MCF 10A (cell line): ENCODE measurements around the gene GFM1. TPM values are rescaled to one million over a fixed set of nuclear protein-coding genes. Genes with fewer than 3 reads are reported as not detected.

Experiments used
- BruUV-seq: library from RNA; stranded (reverse); fragments of 400-500 nt; replicated peaks from 2 replicates; lab custom pipeline; 2021; lab: Mats Ljungman, UMichigan
- CTCF ChIA-PET: fragments of 300-600 bp; sonication (Branson Sonifier 250); formaldehyde crosslinking; extraction: SDS; loops from one replicate; lab custom pipeline; 2021; ENCODE audit warnings: antibody characterized with exemption, inconsistent platforms; lab: Yijun Ruan, JAX
- POLR2A ChIA-PET: fragments of 300-600, 350-650 bp; sonication (Branson Sonifier 250); formaldehyde crosslinking; extraction: SDS; loops from one replicate; lab custom pipeline; 2020; ENCODE audit warnings: antibody characterized with exemption, inconsistent platforms; lab: Yijun Ruan, JAX
- DNase-seq: peaks from one replicate; pipeline ENCODE4 v3.0.0-alpha.2; 2018; ENCODE audit not compliant: unreplicated experiment
- H3K27ac Mint-ChIP-seq: one replicate; pipeline ENCODE4 v1.8.0; 2022; ENCODE audit warnings: mild to moderate bottlenecking, low read depth, mixed read lengths; ENCODE audit not compliant: unreplicated experiment
- H3K27me3 Mint-ChIP-seq: one replicate; pipeline ENCODE4 v1.8.0; 2022; ENCODE audit warnings: mixed read lengths; ENCODE audit not compliant: insufficient read depth, unreplicated experiment
- H3K36me3 Mint-ChIP-seq: one replicate; pipeline ENCODE4 v1.8.0; 2022; ENCODE audit warnings: mild to moderate bottlenecking, moderate library complexity, mixed read lengths; ENCODE audit not compliant: insufficient read depth, unreplicated experiment
- H3K4me1 Mint-ChIP-seq: one replicate; pipeline ENCODE4 v1.8.0; 2022; ENCODE audit warnings: mixed read lengths; ENCODE audit not compliant: insufficient read depth, unreplicated experiment
- H3K4me3 Mint-ChIP-seq: one replicate; pipeline ENCODE4 v1.8.0; 2022; ENCODE audit warnings: mild to moderate bottlenecking, moderate library complexity, mixed read lengths; ENCODE audit not compliant: unreplicated experiment
- H3K9me3 Mint-ChIP-seq: one replicate; pipeline ENCODE4 v1.8.0; 2022; ENCODE audit warnings: mixed read lengths; ENCODE audit not compliant: unreplicated experiment
- CTCF ChIP-seq: fragments of 200-600 bp; IDR thresholded peaks from one replicate; pipeline ENCODE4 v1.8.0; 2022; ENCODE audit warnings: antibody characterized with exemption, mild to moderate bottlenecking; ENCODE audit not compliant: unreplicated experiment
- intact Hi-C: fragments of 100-400 bp; cut with micrococcal nuclease; formaldehyde crosslinking; loops from 2 replicates; pipeline ENCODE4 v1.14.1; 2022
- total RNA-seq: library from RNA; stranded (reverse); gene quantifications from 2 replicates; pipeline ENCODE4 v1.2.3, GENCODE V29; 2022

GFM1 gene
- total RNA-seq, 1 experiment from 2014 or later = 53.9 TPM

GRCh38 chr3:158737410-158737809 is 93.1 kb downstream of the GFM1 start:
- ChIA-PET CTCF (interaction anchor here (0.6 to 4.0 kb wide), 4 partner anchors 10 to 57 kb away, joined by 3 to 23 read pairs (median 6); no protein-coding TSS in a partner anchor), POLR2A (no interaction called here)
- no peak for TF ChIP-seq CTCF

GRCh38 chr3:158737976-158738615 is 93.8 kb downstream of the GFM1 start:
- no peaks in the 10 kb centered on the region for H3K36me3 Mint-ChIP-seq
- POLR2A ChIA-PET = no interaction called here

More at GRCh38 chr3:158737410-158737809, 93.1 kb downstream of the GFM1 start:
- Mint-ChIP-seq H3K36me3 (no peaks in the 10 kb centered on the region), H3K9me3 (no peaks in the 10 kb centered on the region), H3K27me3 (no peaks in the 10 kb centered on the region), H3K4me1 (no peaks in the 10 kb centered on the region), H3K4me3 (no peak overlapping the region), H3K27ac (no peak overlapping the region)
- no peak for DNase-seq
- BruUV-seq = no TSS peak
- intact Hi-C loops = no loop called here

GRCh38 chr3:158738653-158739052 is 94.3 kb downstream of the GFM1 start:
- POLR2A ChIA-PET = no interaction called here
- Mint-ChIP-seq H3K27ac (no peak overlapping the region), H3K27me3 (no peaks in the 10 kb centered on the region), H3K4me3 (no peak overlapping the region), H3K36me3 (peaks cover 5% of the 10 kb centered on the region), H3K4me1 (no peaks in the 10 kb centered on the region), H3K9me3 (no peaks in the 10 kb centered on the region)
- DNase-seq = no peak
- no peak for TF ChIP-seq CTCF
- intact Hi-C loops = no loop called here
- BruUV-seq = no TSS peak
- CTCF ChIA-PET = interaction anchor here (0.7 to 4.0 kb wide), 3 partner anchors 11 to 870 kb away, joined by 3 to 23 read pairs (median 4); no protein-coding TSS in a partner anchor

More at GRCh38 chr3:158737976-158738615, 93.8 kb downstream of the GFM1 start:
- CTCF ChIA-PET = interaction anchor here (0.6 to 4.0 kb wide), 5 partner anchors 10 to 871 kb away, joined by 3 to 23 read pairs (median 3); no protein-coding TSS in a partner anchor
- intact Hi-C loops = no loop called here
- no peaks in the 10 kb centered on the region for H3K4me1 Mint-ChIP-seq
- no peak for TF ChIP-seq CTCF
- H3K9me3 Mint-ChIP-seq = no peaks in the 10 kb centered on the region
- H3K27ac Mint-ChIP-seq = no peak overlapping the region
- DNase-seq = no peak
- no TSS peak for BruUV-seq
- H3K4me3 Mint-ChIP-seq = no peak overlapping the region
- no peaks in the 10 kb centered on the region for H3K27me3 Mint-ChIP-seq

- DNase-seq = no peak
- no peaks in the 10 kb centered on the region for H3K27me3 Mint-ChIP-seq
- intact Hi-C loops = no loop called here
- no peaks in the 10 kb centered on the region for H3K4me1 Mint-ChIP-seq
- CTCF ChIA-PET = interaction anchor here (0.7 to 1.5 kb wide), 2 partner anchors 50 to 870 kb away, joined by 3 to 4 read pairs; no protein-coding TSS in a partner anchor
- no peak overlapping the region for H3K27ac Mint-ChIP-seq
- TF ChIP-seq CTCF = no peak
- peaks cover 7% of the 10 kb centered on the region for H3K36me3 Mint-ChIP-seq
- H3K9me3 Mint-ChIP-seq = no peaks in the 10 kb centered on the region
- POLR2A ChIA-PET = no interaction called here
- no TSS peak for BruUV-seq
- no peak overlapping the region for H3K4me3 Mint-ChIP-seq
Observed at GRCh38 chr3:158739078-158739477, 94.8 kb downstream of the GFM1 start.
